ENCODE measurements around the gene CLDN18. TPM values are rescaled to one million over a fixed set of nuclear protein-coding genes. Genes with fewer than 3 reads are reported as not detected.

Gene CLDN18
- total RNA-seq, 1 donor from 2014 or later, result not detected

- peaks cover 32% of the 10 kb centered on the region for H3K4me1 Mint-ChIP-seq (ENCODE audit: low read depth)
- H3K9me3 Mint-ChIP-seq, result no peaks in the 10 kb centered on the region
- intact Hi-C loops (cut with micrococcal nuclease), result no loop called here
- DNase-seq (ENCODE audit: low spot score), result no peak
- no peak overlapping the region for H3K27ac Mint-ChIP-seq
- H3K27me3 Mint-ChIP-seq (ENCODE audit: low read depth), result peaks cover 19% of the 10 kb centered on the region
- no peaks in the 10 kb centered on the region for H3K36me3 Mint-ChIP-seq (ENCODE audit: low read depth)
- H3K4me3 Mint-ChIP-seq (ENCODE audit: low read depth), result no peak overlapping the region
These were observed 68.1 kb downstream of the CLDN18 start for GRCh38 chr3:138078096-138078495.

DNA sequence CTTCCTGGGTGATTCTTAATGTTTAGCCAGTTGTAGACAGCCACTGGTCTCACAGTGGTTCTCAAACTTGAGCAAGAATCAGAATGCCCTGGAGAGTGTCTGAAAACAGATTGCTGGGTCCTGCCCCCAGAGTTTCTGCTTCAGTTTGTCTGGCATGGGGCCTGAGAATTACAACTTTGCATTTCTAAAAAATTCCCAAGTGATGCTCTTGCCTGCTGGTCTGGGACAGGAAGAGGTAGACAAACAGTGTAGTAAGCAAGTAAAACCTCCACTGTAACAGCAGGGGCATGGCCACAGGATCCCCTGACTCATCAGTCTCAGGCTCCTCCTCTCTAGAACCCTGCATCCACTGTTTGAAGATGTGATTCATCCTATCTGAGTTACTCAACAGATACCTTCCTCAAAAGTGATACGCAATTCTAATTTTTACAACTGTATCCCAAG is 69.0 kb downstream of the CLDN18 start:
- peaks cover 38% of the 10 kb centered on the region for H3K4me1 Mint-ChIP-seq (ENCODE audit: low read depth)
- peaks cover 13% of the 10 kb centered on the region for H3K27me3 Mint-ChIP-seq (ENCODE audit: low read depth)
- no peak overlapping the region for H3K27ac Mint-ChIP-seq
- intact Hi-C loops (cut with micrococcal nuclease), result no loop called here
- DNase-seq (ENCODE audit: low spot score), result no peak
- H3K9me3 Mint-ChIP-seq, result no peaks in the 10 kb centered on the region
- no peak overlapping the region for H3K4me3 Mint-ChIP-seq (ENCODE audit: low read depth)
- no peaks in the 10 kb centered on the region for H3K36me3 Mint-ChIP-seq (ENCODE audit: low read depth)

GRCh38 chr3:138079901-138080300 is 69.9 kb downstream of the CLDN18 start:
- intact Hi-C loops (cut with micrococcal nuclease), result loop anchor here (5.0 kb wide), 1 partner anchor 37 kb away; the partner anchor contains the start of gene DZIP1L
- Mint-ChIP-seq H3K36me3 (ENCODE audit: low read depth) (no peaks in the 10 kb centered on the region), H3K9me3 (no peaks in the 10 kb centered on the region)

DNA sequence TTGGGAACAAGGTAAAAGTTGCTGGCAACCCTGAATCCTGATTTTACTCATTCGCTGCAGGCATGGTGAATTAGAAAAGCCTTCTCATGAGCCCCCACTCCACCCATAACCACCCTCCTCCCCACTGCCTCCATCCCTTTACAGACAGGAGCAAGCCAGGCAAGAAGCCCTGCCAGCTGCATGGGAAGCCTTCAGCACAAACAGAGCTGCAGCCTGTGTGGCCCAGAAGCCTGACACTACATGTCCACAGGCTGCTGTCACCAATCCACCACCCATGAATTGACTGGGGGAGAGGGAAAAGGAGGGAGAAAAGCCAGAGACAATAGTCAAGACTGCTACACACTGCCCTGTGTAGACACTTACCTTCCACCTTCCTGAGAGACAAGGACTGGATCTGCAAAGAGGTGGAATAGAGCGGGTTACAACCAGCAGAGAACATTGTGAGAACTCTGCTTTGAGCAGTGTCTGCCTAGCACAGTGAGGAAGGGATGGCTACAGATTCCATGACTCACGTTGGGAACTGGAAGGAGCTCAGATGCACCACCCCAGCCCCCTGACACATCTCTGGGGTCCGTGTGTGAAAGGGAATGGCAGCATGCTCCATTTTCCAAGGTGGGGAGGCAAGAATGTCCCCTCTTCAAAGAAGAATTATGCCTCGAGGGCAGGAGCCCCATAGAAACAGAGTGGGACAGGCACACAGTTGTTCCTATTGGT is 71.6 kb downstream of the CLDN18 start:
- H3K4me1 Mint-ChIP-seq (ENCODE audit: low read depth), result peaks cover 41% of the 10 kb centered on the region
- no peaks in the 10 kb centered on the region for H3K9me3 Mint-ChIP-seq
- peaks cover 5% of the 10 kb centered on the region for H3K27me3 Mint-ChIP-seq (ENCODE audit: low read depth)
- no peaks in the 10 kb centered on the region for H3K36me3 Mint-ChIP-seq (ENCODE audit: low read depth)
- no peak overlapping the region for H3K4me3 Mint-ChIP-seq (ENCODE audit: low read depth)
- intact Hi-C loops (cut with micrococcal nuclease), result loop anchor here (1.0 to 5.0 kb wide), 2 partner anchors 15 to 36 kb away; partner anchors contain the start of gene DZIP1L
- H3K27ac Mint-ChIP-seq, result no peak overlapping the region
- no peak for DNase-seq (ENCODE audit: low spot score)

More at GRCh38 chr3:138079901-138080300, 69.9 kb downstream of the CLDN18 start:
- Mint-ChIP-seq H3K27ac (no peak overlapping the region), H3K4me3 (ENCODE audit: low read depth) (no peak overlapping the region), H3K27me3 (ENCODE audit: low read depth) (peaks cover 9% of the 10 kb centered on the region), H3K4me1 (ENCODE audit: low read depth) (peaks cover 41% of the 10 kb centered on the region)
- DNase-seq (ENCODE audit: low spot score), result no peak

- peak overlapping the region; percentile 48 for H3K27ac Mint-ChIP-seq
- no peaks in the 10 kb centered on the region for H3K9me3 Mint-ChIP-seq
- no peak for DNase-seq (ENCODE audit: low spot score)
- H3K36me3 Mint-ChIP-seq (ENCODE audit: low read depth), result no peaks in the 10 kb centered on the region
- H3K27me3 Mint-ChIP-seq (ENCODE audit: low read depth), result peaks cover 8% of the 10 kb centered on the region
- H3K4me1 Mint-ChIP-seq (ENCODE audit: low read depth), result peaks cover 41% of the 10 kb centered on the region
- H3K4me3 Mint-ChIP-seq (ENCODE audit: low read depth), result peak overlapping the region; percentile 19
- intact Hi-C loops (cut with micrococcal nuclease), result loop anchor here (1.0 to 5.0 kb wide), 2 partner anchors 16 to 35 kb away; partner anchors contain the start of gene DZIP1L
These were observed 72.4 kb downstream of the CLDN18 start for GRCh38 chr3:138082085-138082991.

DNA sequence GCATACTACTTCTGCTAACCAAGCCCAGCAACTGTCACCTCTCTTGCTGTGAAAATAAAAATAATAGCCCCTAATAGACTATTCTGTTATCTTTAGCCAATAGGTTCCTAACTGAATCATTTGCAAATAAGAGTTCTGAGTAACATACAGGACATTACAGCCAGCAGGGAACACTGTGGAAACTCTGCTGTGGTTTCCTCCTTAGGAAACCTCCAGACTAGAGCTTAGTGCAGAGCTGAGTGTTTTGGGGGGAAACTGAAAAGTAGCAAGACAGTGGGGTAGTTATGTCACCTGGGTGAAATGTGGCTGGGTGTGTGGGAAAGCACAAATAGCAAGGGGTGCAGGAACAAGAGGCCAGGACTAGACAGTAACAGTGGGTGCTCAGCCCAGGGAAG is 73.0 kb downstream of the CLDN18 start:
- Mint-ChIP-seq H3K4me3 (ENCODE audit: low read depth) (no peak overlapping the region), H3K9me3 (no peaks in the 10 kb centered on the region), H3K4me1 (ENCODE audit: low read depth) (peaks cover 41% of the 10 kb centered on the region), H3K27me3 (ENCODE audit: low read depth) (peaks cover 8% of the 10 kb centered on the region), H3K27ac (peak overlapping the region; percentile 8), H3K36me3 (ENCODE audit: low read depth) (no peaks in the 10 kb centered on the region)
- intact Hi-C loops (cut with micrococcal nuclease), result loop anchor here (1.0 to 5.0 kb wide), 2 partner anchors 17 to 34 kb away; partner anchors contain the start of gene DZIP1L
- no peak for DNase-seq (ENCODE audit: low spot score)

Other genes starting within 250 kb of the CLDN18 start
- gene SOX14, start 245.8 kb upstream of the CLDN18 start, total RNA-seq, result not detected in 2 replicates
- 0.16 TPM in 1 of 2 replicates, not detected in the other for gene DZIP1L, start 105.4 kb downstream of the CLDN18 start, total RNA-seq
- not detected in 2 replicates for gene A4GNT, start 122.2 kb downstream of the CLDN18 start, total RNA-seq
- 22.0 and 22.3 TPM in 2 replicates for gene DBR1, start 164.8 kb downstream of the CLDN18 start, total RNA-seq
- 39.8 and 40.6 TPM in 2 replicates for gene ARMC8, start 177.1 kb downstream of the CLDN18 start, total RNA-seq

All from activated T-helper 2 cell treated with anti-CD3 and anti-CD28 coated beads, Interferon-gamma antibody, Interleukin-2, Interleukin-4, amounts not matched to agents 10 μg/mL and 5 μg/mL and 100 μg/mL, durations not matched to agents 14 hours and 24 hours and 36 hours (primary cell).